Suprapubic skin (tissue), 4 donors: Measurements from ENCODE around the gene SH3BP2. TPM values are rescaled to one million over a fixed set of nuclear protein-coding genes. Genes with fewer than 3 reads are reported as not detected.

Experiments
- DNase-seq, 2 donors: peaks; one replicate each; pipeline ENCODE4 v3.0.0-alpha.2; 2019; ENCODE audit warnings: low spot score in 2 of 2
- H3K27ac ChIP-seq: fragments of 200-600 bp; sonication (generic); one replicate; pipeline ENCODE4 v1.5.1; 2019
- H3K27me3 ChIP-seq: fragments of 200-600 bp; sonication (generic); one replicate; pipeline ENCODE4 v1.5.1; 2019
- H3K36me3 ChIP-seq: fragments of 200-600 bp; sonication (generic); one replicate; pipeline ENCODE4 v1.5.1; 2019
- H3K4me1 ChIP-seq: fragments of 200-600 bp; sonication (generic); one replicate; pipeline ENCODE4 v1.5.1; 2019
- H3K4me3 ChIP-seq: fragments of 200-600 bp; sonication (generic); one replicate; pipeline ENCODE4 v1.5.1; 2019; ENCODE audit warnings: mild to moderate bottlenecking
- H3K9me3 ChIP-seq: fragments of 200-600 bp; sonication (generic); one replicate; pipeline ENCODE4 v1.5.1; 2019
- CTCF ChIP-seq, 2 donors: fragments of 200-600 bp in 1 of 2; fragments of 450-650 bp in 1 of 2; sonication (generic) in 1 of 2; IDR thresholded peaks; one replicate each; pipeline ENCODE4 v1.5.1; 2016 to 2019; ENCODE audit warnings: antibody characterized with exemption in 2 of 2, mild to moderate bottlenecking in 1 of 2, moderate library complexity in 1 of 2
- EP300 ChIP-seq: sonication (generic); formaldehyde crosslinking; IDR thresholded peaks from one replicate; pipeline ENCODE4 v1.6.1; 2017; ENCODE audit warnings: antibody characterized with exemption
- POLR2A ChIP-seq, 2 donors: fragments of 450-650 bp; IDR thresholded peaks; one replicate each; pipeline ENCODE4 v1.6.1; 2017; ENCODE audit warnings: antibody characterized with exemption in 2 of 2, mild to moderate bottlenecking in 2 of 2, moderate library complexity in 2 of 2
- POLR2AphosphoS5 ChIP-seq, 3 donors: sonication (generic); formaldehyde crosslinking; IDR thresholded peaks; one replicate each; pipeline ENCODE4 v1.6.1; 2017; ENCODE audit warnings: antibody characterized with exemption in 3 of 3
- WGBS: methylation state at CpG from one replicate; pipeline ENCODE4 v1.1.5; 2018; 5-methylcytosine and 5-hydroxymethylcytosine counted together
- total RNA-seq, 4 donors: library from RNA; depleted of rRNA; stranded (reverse); fragments of >200 nt; gene quantifications; one replicate each; pipeline ENCODE4 v1.1.0, GENCODE V29; 2016

SH3BP2 gene
- total RNA-seq, 4 donors from 2014 or later, result 116 to 709 (median 162) TPM

- no peaks in the 10 kb centered on the region for H3K9me3 ChIP-seq
- peak; percentile 25 to 31 for DNase-seq
- no peaks in the 10 kb centered on the region for H3K27me3 ChIP-seq
- 88% methylated on average over 10 of the region's 10 CpGs for WGBS
- H3K36me3 ChIP-seq, result no peaks in the 10 kb centered on the region
- H3K27ac ChIP-seq, result no peak overlapping the region
- no peaks in the 10 kb centered on the region for H3K4me1 ChIP-seq
- TF ChIP-seq CTCF (IDR thresholded peaks at IDR 0.05) (no peak), POLR2AphosphoS5 (IDR thresholded peaks at IDR 0.05) (no peak), POLR2A (IDR thresholded peaks at IDR 0.05) (no peak), EP300 (no peak)
- H3K4me3 ChIP-seq, result no peak overlapping the region
Measured at GRCh38 chr4:2781911-2782310, 11.0 kb upstream of the SH3BP2 start.

GRCh38 chr4:2783790-2784189, 9.1 kb upstream of the SH3BP2 start:
- H3K27ac ChIP-seq, result no peak overlapping the region
- TF ChIP-seq POLR2AphosphoS5 (IDR thresholded peaks at IDR 0.05), result no peak
- TF ChIP-seq CTCF (IDR thresholded peaks at IDR 0.05), result no peak
- no peak for TF ChIP-seq EP300
- TF ChIP-seq POLR2A (IDR thresholded peaks at IDR 0.05), result no peak
- peaks cover 13% of the 10 kb centered on the region for H3K4me1 ChIP-seq
- H3K36me3 ChIP-seq, result no peaks in the 10 kb centered on the region
- H3K4me3 ChIP-seq, result no peak overlapping the region
- H3K9me3 ChIP-seq, result no peaks in the 10 kb centered on the region
- no peak for DNase-seq
- WGBS, result 75% methylated on average over 4 of the region's 4 CpGs
- no peaks in the 10 kb centered on the region for H3K27me3 ChIP-seq

GRCh38 chr4:2785613-2786012, 7.3 kb upstream of the SH3BP2 start:
- no peak overlapping the region for H3K27ac ChIP-seq
- H3K4me1 ChIP-seq, result peaks cover 15% of the 10 kb centered on the region
- no peaks in the 10 kb centered on the region for H3K9me3 ChIP-seq
- peak; percentile 20 to 40 for DNase-seq
- no peak overlapping the region for H3K4me3 ChIP-seq
- 61% methylated on average over 4 of the region's 4 CpGs for WGBS
- no peaks in the 10 kb centered on the region for H3K36me3 ChIP-seq
- TF ChIP-seq CTCF (IDR thresholded peaks at IDR 0.05) (no peak), EP300 (no peak), POLR2AphosphoS5 (IDR thresholded peaks at IDR 0.05) (no peak), POLR2A (IDR thresholded peaks at IDR 0.05) (no peak)
- H3K27me3 ChIP-seq, result no peaks in the 10 kb centered on the region

- peak; percentile 44 to 66 for DNase-seq
- TF ChIP-seq POLR2A (IDR thresholded peaks at IDR 0.05) (no peak), EP300 (no peak), CTCF (IDR thresholded peaks at IDR 0.05) (no peak), POLR2AphosphoS5 (IDR thresholded peaks at IDR 0.05) (no peak)
- 82% methylated on average over 6 of the region's 7 CpGs for WGBS
- peaks cover 15% of the 10 kb centered on the region for H3K4me1 ChIP-seq
- H3K27ac ChIP-seq, result no peak overlapping the region
- no peaks in the 10 kb centered on the region for H3K27me3 ChIP-seq
- H3K9me3 ChIP-seq, result no peaks in the 10 kb centered on the region
- no peak overlapping the region for H3K4me3 ChIP-seq
- no peaks in the 10 kb centered on the region for H3K36me3 ChIP-seq
Measured at GRCh38 chr4:2786152-2786671, 6.7 kb upstream of the SH3BP2 start.

- Histone ChIP-seq H3K4me1 (peaks cover 15% of the 10 kb centered on the region), H3K36me3 (no peaks in the 10 kb centered on the region), H3K4me3 (no peak overlapping the region), H3K9me3 (no peaks in the 10 kb centered on the region), H3K27me3 (no peaks in the 10 kb centered on the region), H3K27ac (no peak overlapping the region)
- TF ChIP-seq EP300, result no peak
- no peak for TF ChIP-seq POLR2A (IDR thresholded peaks at IDR 0.05)
- TF ChIP-seq CTCF (IDR thresholded peaks at IDR 0.05), result no peak
- peak; percentile 64 to 78 for DNase-seq
- WGBS, result no CpG with 5 or more reads among the region's 9 CpGs
Measured at GRCh38 chr4:2786794-2787229, 6.1 kb upstream of the SH3BP2 start.
